ENCODE data around the gene DDX24. TPM values are rescaled to one million over a fixed set of nuclear protein-coding genes. Genes with fewer than 3 reads are reported as not detected.

The DDX24 gene
- total and polyA plus RNA-seq, 2 of the 8 experiments (the other 6 are each of a cell fraction or from before 2014, with no cell fraction given), result 89.0 to 201 TPM

DNA sequence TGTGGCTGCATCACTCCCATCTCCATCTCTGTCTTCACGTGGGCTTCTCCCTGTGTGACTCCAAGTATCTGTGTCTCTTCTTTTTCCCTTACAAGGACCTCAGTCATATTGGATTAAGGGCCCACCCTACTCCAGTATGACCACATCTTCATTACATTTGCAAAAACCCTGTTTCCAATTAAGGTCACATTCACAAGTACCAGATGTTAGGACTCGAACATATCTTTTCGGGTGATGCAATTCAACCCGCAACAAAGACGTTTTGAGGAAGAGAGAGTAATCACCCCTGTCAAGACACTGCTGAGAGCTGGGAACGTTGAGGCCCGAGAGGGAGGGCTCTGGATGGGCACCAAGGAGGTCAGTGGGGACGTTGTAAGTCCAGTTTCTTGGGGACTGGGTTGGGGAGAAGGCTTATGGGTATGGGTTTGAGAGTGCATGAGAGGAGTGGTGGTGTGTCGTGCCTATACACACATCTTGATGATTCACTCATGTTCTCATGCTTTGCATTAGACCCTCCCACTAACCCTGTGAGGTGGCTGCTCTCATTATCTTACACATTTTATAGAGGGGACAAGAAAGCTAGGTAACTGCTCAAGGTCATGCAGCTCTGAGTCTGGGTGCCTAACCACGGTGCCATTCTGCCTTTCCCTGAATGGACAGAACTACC is 17.5 kb upstream of the DDX24 start:
- FAIRE-seq, result no peak
- H3K56ac ChIP-seq (replicated peaks; ENCODE audit: insufficient read length, low read depth, low read length), result no peak overlapping the region
- H3K27me3 ChIP-seq (replicated peaks in 1 of 4; ENCODE audit: control insufficient read depth in 3 of 4, extremely low read depth in 1 of 4, insufficient read depth in 3 of 4, low read length in 3 of 4), result no peaks in the 10 kb centered on the region
- WGBS, 2 experiments (ENCODE audit: extremely low coverage in 1 of 2, insufficient coverage in 1 of 2, insufficient read length in 1 of 2, insufficient replicate concordance in 2 of 2, low coverage in 1 of 2, low lambda C conversion rate in 2 of 2, missing lambda C conversion rate in 1 of 2), result 80% methylated on average over 10 of the region's 10 CpGs; no CpG with 5 or more reads in 1 of the 2 experiments
- no peak overlapping the region for H4K5ac ChIP-seq (ENCODE audit: insufficient read length, low read depth, low read length)
- no peaks in the 10 kb centered on the region; a peak in 1 of 8 replicates for H3K36me3 ChIP-seq (ENCODE audit: control insufficient read depth in 2 of 4, insufficient read depth in 4 of 4, low read length in 3 of 4)
- H3K23ac ChIP-seq (ENCODE audit: insufficient read length), result no peak overlapping the region
- H3K4ac ChIP-seq (replicated peaks; ENCODE audit: insufficient read length, low read depth, low read length), result no peak overlapping the region
- H3K9ac ChIP-seq (replicated peaks in 1 of 4; ENCODE audit: extremely low read depth in 1 of 4, low read depth in 3 of 4, low read length in 3 of 4), result no peak overlapping the region
- no peak overlapping the region for H4K91ac ChIP-seq (replicated peaks; ENCODE audit: insufficient read length, low read length)
- no peaks in the 10 kb centered on the region for H4K20me1 ChIP-seq (replicated peaks in 1 of 2; ENCODE audit: control insufficient read depth in 1 of 2, insufficient read depth in 2 of 2, low read length in 2 of 2)
- no peak overlapping the region for H2BK12ac ChIP-seq (ENCODE audit: low read depth, low read length)
- H3K27ac ChIP-seq (ENCODE audit: low read depth, low read length), result no peak overlapping the region
- H3K4me2 ChIP-seq (ENCODE audit: insufficient read depth in 1 of 2, low read depth in 2 of 2, low read length in 2 of 2), result no peak overlapping the region
- H2AK5ac ChIP-seq (ENCODE audit: low read depth, low read length), result no peak overlapping the region
- H3K23me2 ChIP-seq (ENCODE audit: low read depth, low read length), result no peaks in the 10 kb centered on the region
- H3K79me2 ChIP-seq (ENCODE audit: control insufficient read depth in 1 of 2, insufficient read depth in 2 of 2, low read length in 2 of 2), result no peaks in the 10 kb centered on the region
- H2BK15ac ChIP-seq (ENCODE audit: low read length), result no peak overlapping the region
- H2BK5ac ChIP-seq (ENCODE audit: low read depth, low read length), result no peak overlapping the region
- ChIA-PET CTCF (ENCODE audit: partially characterized antibody) (interaction anchor here (0.6 kb wide), 2 partner anchors 33 to 41 kb away, joined by 3 read pairs; no protein-coding TSS in a partner anchor), POLR2A (ENCODE audit: partially characterized antibody) (no interaction called here)
- no peak for DNase-seq (ENCODE audit: low read depth in 1 of 2, low spot score in 2 of 2)
- TF ChIP-seq POLR2A (IDR thresholded peaks at IDR 0.05; ENCODE audit: control extremely low read depth in 1 of 2, low read depth in 2 of 2, low read length in 2 of 2), result no peak
- no peak for TF ChIP-seq BRCA1 (IDR thresholded peaks at IDR 0.05; ENCODE audit: low read depth, low read length)
- H2BK120ac ChIP-seq (replicated peaks; ENCODE audit: low read depth, low read length), result no peak overlapping the region
- no peak overlapping the region for H4K8ac ChIP-seq (ENCODE audit: extremely low read depth, insufficient read depth, low read length)
- H3K18ac ChIP-seq (ENCODE audit: extremely low read depth, low read length), result no peak overlapping the region
- H3K14ac ChIP-seq (ENCODE audit: insufficient read length), result no peak overlapping the region
- no peak overlapping the region for H2BK20ac ChIP-seq (ENCODE audit: low read length)
- H3K9me3 ChIP-seq (ENCODE audit: insufficient read depth in 2 of 2, low read depth in 1 of 2, low read length in 1 of 2), result no peaks in the 10 kb centered on the region
- no peak overlapping the region for H3K4me3 ChIP-seq (ENCODE audit: extremely low read depth in 1 of 4, insufficient read depth in 2 of 4, low read depth in 3 of 4, low read length in 4 of 4)
- no peaks in the 10 kb centered on the region for H3K79me1 ChIP-seq (ENCODE audit: low read depth, low read length)
- no peak overlapping the region for H2AFZ ChIP-seq (ENCODE audit: low read length)
- no peaks in the 10 kb centered on the region for H3K4me1 ChIP-seq (replicated peaks in 1 of 4; ENCODE audit: control insufficient read depth in 3 of 4, insufficient read depth in 4 of 4, low read length in 3 of 4)
